K562 (cell line): ENCODE measurements around the gene KBTBD13.

ENCODE experiments used
- CHCHD3 ChIP-seq: fragments of 250-450 bp; sonication (Bioruptor Pico); IDR thresholded peaks from 2 replicates; pipeline ENCODE4 v2.1.2; 2022; ENCODE audit warnings: mild to moderate bottlenecking
- E4F1 ChIP-seq: fragments of 250-450 bp; sonication (Bioruptor Pico); IDR thresholded peaks from 2 replicates; pipeline ENCODE4 v1.5.0; 2021; ENCODE audit warnings: mild to moderate bottlenecking, borderline replicate concordance
- EP300 ChIP-seq: IDR thresholded peaks from 2 replicates; pipeline ENCODE4 v1.6.1; 2012; ENCODE audit warnings: low read length, improper control_type of control experiment
- SAP30 ChIP-seq: fragments of 200-600 bp; sonication (generic); IDR thresholded peaks from 2 replicates; pipeline ENCODE4 v1.6.1; 2012; ENCODE audit warnings: borderline replicate concordance, low read depth, mild to moderate bottlenecking, moderate library complexity, low read length, control low read depth, inconsistent platforms; ENCODE audit not compliant: insufficient read depth, poor library complexity, severe bottlenecking
- TF ChIP-seq, protein P1 (sequence below): sonication (generic); formaldehyde crosslinking; IDR thresholded peaks from 2 replicates; pipeline ENCODE4 v1.8.0; 2022; ENCODE audit warnings: missing genetic modification reagents, mild to moderate bottlenecking, borderline replicate concordance

- TF ChIP-seq EP300: no peak
- TF ChIP-seq CHCHD3 (CRISPR knock-in tag): no peak
- TF ChIP-seq, protein P1, sequence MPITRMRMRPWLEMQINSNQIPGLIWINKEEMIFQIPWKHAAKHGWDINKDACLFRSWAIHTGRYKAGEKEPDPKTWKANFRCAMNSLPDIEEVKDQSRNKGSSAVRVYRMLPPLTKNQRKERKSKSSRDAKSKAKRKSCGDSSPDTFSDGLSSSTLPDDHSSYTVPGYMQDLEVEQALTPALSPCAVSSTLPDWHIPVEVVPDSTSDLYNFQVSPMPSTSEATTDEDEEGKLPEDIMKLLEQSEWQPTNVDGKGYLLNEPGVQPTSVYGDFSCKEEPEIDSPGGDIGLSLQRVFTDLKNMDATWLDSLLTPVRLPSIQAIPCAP (CRISPR knock-in tag): no peak
- TF ChIP-seq SAP30: no peak
- TF ChIP-seq E4F1 (CRISPR knock-in tag): no peak
Observed at GRCh38 chr15:65058394-65059368, 17.9 kb upstream of the KBTBD13 start.
